A549 treated with AZD2906 at 1 μM for 4 hours (cell line): ENCODE measurements around the gene RNF113A. TPM values are rescaled to one million over a fixed set of nuclear protein-coding genes. Genes with fewer than 3 reads are reported as not detected.

Source experiments
- total RNA-seq: library from RNA; stranded (reverse); fragments of 200-300 nt; extraction: Qiagen RNA extraction; gene quantifications from 5 replicates; pipeline ENCODE4 v1.2.3, GENCODE V29; 2022

Gene RNF113A
- total RNA-seq = 29.8 to 32.3 TPM (median 31.0 TPM) in 5 replicates

GRCh38 chrX:119871599-119872395 lies at the start of gene RNF113A, which contains the start of gene NDUFA1:
RNF113A (minus strand) TSS chrX:119871733; CDS start chrX:119871613, 120 bp downstream.
NDUFA1 (plus strand) TSS chrX:119871832; CDS start chrX:119871912, 80 bp downstream.

GRCh38 chrX:119895843-119896326 lies 24.4 kb upstream of the RNF113A start, which contains the start of gene AKAP14:
AKAP14 (plus strand) TSS chrX:119895893; CDS start chrX:119903224, 7,331 bp downstream.

GRCh38 chrX:119852382-119853353 lies 18.9 kb downstream of the RNF113A start, which contains the start of gene UPF3B:
UPF3B (minus strand) TSS chrX:119852963; CDS start chrX:119852928, 35 bp downstream.

Other genes with a start within 250 kb of the RNF113A start
- gene SEPTIN6, start 178.6 kb downstream of the RNF113A start, total RNA-seq = 9.2 to 11.3 TPM (median 10.7 TPM) in 5 replicates
- 0.06 to 0.18 TPM (median 0.13 TPM) in 4 of 5 replicates, not detected in the other for gene SOWAHD, start 113.1 kb downstream of the RNF113A start, total RNA-seq
- gene RPL39, start 80.1 kb downstream of the RNF113A start, total RNA-seq = 3,440 to 4,395 TPM (median 3,536 TPM) in 5 replicates
- 15.9 to 22.0 TPM (median 16.7 TPM) in 5 replicates for gene UPF3B, start 18.8 kb downstream of the RNF113A start, total RNA-seq
- 220 to 295 TPM (median 248 TPM) in 5 replicates for gene NDUFA1, start 99 bp upstream of the RNF113A start, total RNA-seq
- 0.08 TPM in 1 of 5 replicates, not detected in the others for gene AKAP14, start 24.2 kb upstream of the RNF113A start, total RNA-seq
- 6.8 to 7.8 TPM (median 7.0 TPM) in 5 replicates for gene NKAP, start 72.0 kb upstream of the RNF113A start, total RNA-seq
- not detected in 5 replicates for gene RHOXF2B, start 206.0 kb upstream of the RNF113A start, total RNA-seq
- not detected in 5 replicates for gene RHOXF1, start 244.2 kb upstream of the RNF113A start, total RNA-seq